ENCODE measurements around the gene ABO.
"Not testable (repeated sequence)": the region's sequence is repeated elsewhere in the genome, so short reads cannot be mapped to it uniquely, and the experiment has no call there.

GRCh38 chr9:133227996-133228395, 47.0 kb downstream of the ABO start:
- not testable (repeated sequence) for TF ChIP-seq EZH2 (IDR thresholded peaks at IDR 0.05; ENCODE audit: borderline replicate concordance, control insufficient read depth, low read depth, low read length); FOXK2 (IDR thresholded peaks at IDR 0.05); ZBTB33 (IDR thresholded peaks at IDR 0.05); POLR2A (IDR thresholded peaks at IDR 0.05; ENCODE audit: low read depth, low read length)

Measured in GM12878 (cell line).